Left lung (tissue), 10 donors: ENCODE measurements around the gene ZNHIT1. TPM values are rescaled to one million over a fixed set of nuclear protein-coding genes. Genes with fewer than 3 reads are reported as not detected.

ENCODE experiments used
- ATAC-seq: fragments of 200-7000 bp; cut with Tn5 transposase; one replicate; pipeline ENCODE4 v1.9.1; 2020; ENCODE audit warnings: moderate library complexity
- DNase-seq, 4 donors: peaks; one replicate each; pipeline ENCODE4 v3.0.0-alpha.2; 2013 to 2020
- H3K27ac ChIP-seq, 2 donors: fragments of 200-600 bp; sonication (generic) in 1 of 2; one replicate each; pipeline versions ENCODE4 v1.5.0 to v1.8.0; 2020 to 2021
- H3K27me3 ChIP-seq, 2 donors: fragments of 200-600 bp; sonication (generic) in 1 of 2; one replicate each; pipeline versions ENCODE4 v1.5.0 to v1.8.0; 2020 to 2021
- H3K36me3 ChIP-seq, 2 donors: fragments of 200-600 bp; sonication (generic) in 1 of 2; one replicate each; pipeline versions ENCODE4 v1.5.0 to v1.8.0; 2020 to 2021
- H3K4me1 ChIP-seq, 2 donors: fragments of 200-600 bp; one replicate each; pipeline ENCODE4 v1.8.0; 2021
- H3K4me3 ChIP-seq, 2 donors: fragments of 200-600 bp; sonication (generic) in 1 of 2; one replicate each; pipeline versions ENCODE4 v1.5.0 to v1.8.0; 2020 to 2021; ENCODE audit warnings: mild to moderate bottlenecking in 1 of 2
- H3K9me3 ChIP-seq, 2 donors: fragments of 200-600 bp; sonication (generic) in 1 of 2; one replicate each; pipeline versions ENCODE4 v1.5.0 to v1.8.0; 2020 to 2021
- CTCF ChIP-seq, 2 donors: fragments of 200-600 bp; sonication (generic) in 1 of 2; IDR thresholded peaks; one replicate each; pipeline versions ENCODE4 v1.5.0 to v1.8.0; 2021; ENCODE audit warnings: antibody characterized with exemption in 2 of 2
- intact Hi-C, 2 donors: fragments of 100-400 bp; cut with DNase I; formaldehyde crosslinking; loops; one replicate each; pipeline versions ENCODE4 v1.11.2 to v1.14.2; 2022
- polyA plus RNA-seq, 6 donors: library from polyadenylated mRNA; unstranded; fragments of 120-200 nt; gene quantifications; one replicate each; pipeline ENCODE4 v1.2.1, GENCODE V29; 2013; ENCODE audit not compliant: insufficient read length in 6 of 6
- total RNA-seq, 2 donors: library from RNA; stranded (reverse); fragmentation: NEBNext Ultra II Directional; extraction: Animal tissue kit (Norgen Biotek cat#: 25700); gene quantifications; one replicate each; pipeline ENCODE4 v1.2.1, GENCODE V29; 2021
- donor health status: DM: no; HTN: yes; CAD: no.
- donor health status: DM: no; HTN: no; CAD: no.

Gene ZNHIT1
- total and polyA plus RNA-seq, 8 donors = 44.9 to 70.5 (median 56.3) TPM

GRCh38 chr7:101226721-101227120 lies 8.8 kb downstream of the ZNHIT1 start:
- intact Hi-C loops = no loop called here

GRCh38 chr7:101231644-101232043 lies 13.7 kb downstream of the ZNHIT1 start:
- H3K27me3 ChIP-seq = no peaks in the 10 kb centered on the region
- H3K27ac ChIP-seq = peak overlapping the region; percentile 59 to 67
- intact Hi-C loops = no loop called here
- ATAC-seq (peak; percentile 2), DNase-seq (no peak)
- H3K9me3 ChIP-seq = no peaks in the 10 kb centered on the region
- H3K36me3 ChIP-seq = peaks cover 0 to 43% of the 10 kb centered on the region in 2 donors
- peaks cover 0 to 13% of the 10 kb centered on the region in 2 donors for H3K4me1 ChIP-seq
- no peak for TF ChIP-seq CTCF (IDR thresholded peaks at IDR 0.05)
- peak overlapping the region; percentile 17 to 41 for H3K4me3 ChIP-seq

More at GRCh38 chr7:101226721-101227120, 8.8 kb downstream of the ZNHIT1 start:
- peak overlapping the region in 1 of 2 donors; percentile 19 for H3K27ac ChIP-seq
- H3K36me3 ChIP-seq = peaks cover 0 to 79% of the 10 kb centered on the region in 2 donors
- DNase-seq (no peak), ATAC-seq (peak; percentile 44)
- H3K27me3 ChIP-seq = no peaks in the 10 kb centered on the region
- TF ChIP-seq CTCF (IDR thresholded peaks at IDR 0.05) = no peak
- H3K9me3 ChIP-seq = no peaks in the 10 kb centered on the region
- H3K4me3 ChIP-seq = no peak overlapping the region
- H3K4me1 ChIP-seq = peaks cover 0 to 9% of the 10 kb centered on the region in 2 donors

GRCh38 chr7:101232141-101232850 lies 14.3 kb downstream of the ZNHIT1 start:
- H3K27me3 ChIP-seq = no peaks in the 10 kb centered on the region
- H3K9me3 ChIP-seq = no peaks in the 10 kb centered on the region
- H3K4me3 ChIP-seq = peak overlapping the region; percentile 17 to 41
- H3K4me1 ChIP-seq = peaks cover 0 to 15% of the 10 kb centered on the region in 2 donors
- H3K27ac ChIP-seq = peak overlapping the region; percentile 59 to 67
- ATAC-seq (peak; percentile 94), DNase-seq (peak in 2 of 4 donors; percentile 71 to 89)
- H3K36me3 ChIP-seq = peaks cover 0 to 43% of the 10 kb centered on the region in 2 donors
- intact Hi-C loops = no loop called here
- no peak for TF ChIP-seq CTCF (IDR thresholded peaks at IDR 0.05)

GRCh38 chr7:101233907-101234547 lies 16.1 kb downstream of the ZNHIT1 start:
- Histone ChIP-seq H3K9me3 (no peaks in the 10 kb centered on the region), H3K4me1 (peaks cover 0 to 33% of the 10 kb centered on the region in 2 donors), H3K4me3 (no peak overlapping the region), H3K27me3 (no peaks in the 10 kb centered on the region), H3K27ac (no peak overlapping the region), H3K36me3 (peaks cover 0 to 42% of the 10 kb centered on the region in 2 donors)
- DNase-seq = no peak
- TF ChIP-seq CTCF (IDR thresholded peaks at IDR 0.05) = no peak
- intact Hi-C loops = no loop called here
- no peak for ATAC-seq

GRCh38 chr7:101234636-101235035 lies 16.7 kb downstream of the ZNHIT1 start:
- no peaks in the 10 kb centered on the region for H3K27me3 ChIP-seq
- intact Hi-C loops = no loop called here
- ATAC-seq (no peak), DNase-seq (no peak)
- peaks cover 0 to 42% of the 10 kb centered on the region in 2 donors for H3K36me3 ChIP-seq
- no peaks in the 10 kb centered on the region for H3K9me3 ChIP-seq
- H3K27ac ChIP-seq = no peak overlapping the region
- peaks cover 0 to 39% of the 10 kb centered on the region in 2 donors for H3K4me1 ChIP-seq
- TF ChIP-seq CTCF (IDR thresholded peaks at IDR 0.05) = no peak
- no peak overlapping the region for H3K4me3 ChIP-seq
